Muscle of back (tissue), 11 donors: ENCODE results near the gene POLE2. TPM values are rescaled to one million over a fixed set of nuclear protein-coding genes. Genes with fewer than 3 reads are reported as not detected.
"Not testable (repeated sequence)": the region's sequence is repeated elsewhere in the genome, so short reads cannot be mapped to it uniquely, and the experiment has no call there.

Source experiments
- DNase-seq, 3 donors: peaks; one replicate each; pipeline versions ENCODE4 v3.0.0 to v3.0.0-alpha.2; 2013
- polyA plus RNA-seq, 10 donors: library from polyadenylated mRNA; unstranded; fragments of 120-200 nt; gene quantifications; one replicate each; pipeline ENCODE4 v1.2.1, GENCODE V29; 2013; ENCODE audit not compliant: insufficient read length in 10 of 10

Gene POLE2
- polyA plus RNA-seq, 10 donors = 4.3 to 14.8 (median 8.5) TPM

DNA sequence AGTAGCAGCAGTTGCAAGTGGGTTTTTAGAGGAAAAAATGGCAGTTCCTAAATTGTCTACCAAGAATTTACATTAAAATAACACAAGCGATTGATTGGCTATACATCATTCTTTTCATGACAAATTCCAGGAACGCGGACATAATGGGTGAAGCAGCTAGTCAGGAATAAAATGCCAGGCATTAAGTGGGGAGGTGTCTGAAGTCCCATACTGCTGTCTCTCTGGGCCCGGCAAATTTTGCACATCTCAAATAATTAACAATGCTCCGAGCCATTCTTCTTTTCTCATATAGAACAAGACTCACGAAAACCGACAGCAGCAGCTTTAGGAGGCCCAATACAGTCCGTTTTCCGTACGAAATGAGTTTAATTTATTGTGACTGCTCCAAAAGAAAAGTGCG is 68.3 kb downstream of the POLE2 start:
- no peak for DNase-seq

DNA sequence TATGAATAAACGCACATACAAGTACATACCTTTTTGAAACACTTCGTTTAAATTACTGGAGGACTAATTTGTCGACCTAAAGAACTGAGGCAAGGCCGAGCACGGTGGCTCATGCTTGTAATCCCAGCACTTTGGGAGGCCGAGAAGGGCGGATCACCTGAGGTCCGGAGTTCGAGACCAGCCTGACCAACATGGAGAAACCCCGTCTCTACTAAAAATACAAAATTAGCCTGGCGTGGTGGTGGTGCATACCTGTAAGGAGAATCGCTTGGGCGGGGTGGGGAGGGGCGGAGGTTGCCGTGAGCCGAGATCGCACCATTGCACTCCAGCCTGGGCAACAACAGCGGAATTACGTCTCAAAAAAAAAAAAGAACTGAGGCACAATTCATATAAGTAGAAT is 68.7 kb downstream of the POLE2 start:
- DNase-seq = not testable (repeated sequence)

DNA sequence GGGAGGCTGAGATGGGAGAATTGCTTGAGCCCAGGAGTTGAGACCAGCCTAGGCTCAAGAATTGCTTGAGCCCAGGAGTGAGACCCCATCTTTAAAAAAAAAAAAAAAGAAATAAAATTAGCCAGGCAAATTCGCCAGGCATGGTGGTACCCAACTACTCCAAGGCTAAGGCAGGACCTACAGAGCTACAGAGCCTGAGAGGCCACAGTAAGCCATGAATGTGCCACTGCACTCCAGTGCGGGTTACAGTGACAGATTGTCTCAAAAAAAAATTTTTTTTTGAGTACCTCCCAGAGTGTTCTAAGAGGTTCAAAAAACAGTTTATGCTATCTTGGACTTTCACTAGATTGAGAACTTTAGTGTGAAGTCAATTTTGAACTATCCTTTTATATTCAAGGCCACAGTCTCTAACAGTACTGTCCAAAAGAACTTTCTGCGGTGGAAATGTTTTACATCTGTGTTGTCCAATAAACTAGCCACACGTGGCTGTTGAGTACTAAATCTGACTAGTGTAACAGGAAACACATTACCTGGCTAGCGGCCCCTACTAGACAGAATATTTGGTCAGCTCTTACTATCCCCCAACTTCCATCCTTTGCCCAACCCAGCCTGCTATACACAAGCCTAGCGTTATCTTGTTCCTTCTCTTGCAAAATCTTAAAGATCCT is 70.0 kb downstream of the POLE2 start:
- no peak for DNase-seq

- DNase-seq = no peak
These were observed 72.2 kb downstream of the POLE2 start for GRCh38 chr14:49615776-49616175.

GRCh38 chr14:49614196-49614595 is 73.8 kb downstream of the POLE2 start:
- no peak for DNase-seq

GRCh38 chr14:49612671-49613070 is 75.3 kb downstream of the POLE2 start:
- no peak for DNase-seq

DNA sequence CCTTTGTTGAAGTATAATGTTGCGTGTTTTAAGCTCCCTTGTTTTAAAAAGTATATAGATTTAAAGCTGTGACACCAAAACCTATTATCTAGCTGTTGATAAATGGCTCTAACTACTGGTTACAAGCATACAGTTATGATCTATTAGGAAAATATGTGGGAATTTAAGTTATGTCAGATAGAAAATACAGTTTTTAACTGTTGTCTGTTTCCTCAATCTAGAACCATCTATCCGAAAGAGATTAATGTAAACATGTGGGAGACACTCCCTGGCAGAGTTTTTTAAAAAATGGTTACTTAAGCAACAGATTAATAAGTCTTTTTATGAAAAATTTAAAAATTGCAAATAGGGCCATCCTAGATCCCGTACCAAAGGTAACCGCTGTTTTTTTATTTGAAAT is 75.8 kb downstream of the POLE2 start:
- DNase-seq = no peak

DNA sequence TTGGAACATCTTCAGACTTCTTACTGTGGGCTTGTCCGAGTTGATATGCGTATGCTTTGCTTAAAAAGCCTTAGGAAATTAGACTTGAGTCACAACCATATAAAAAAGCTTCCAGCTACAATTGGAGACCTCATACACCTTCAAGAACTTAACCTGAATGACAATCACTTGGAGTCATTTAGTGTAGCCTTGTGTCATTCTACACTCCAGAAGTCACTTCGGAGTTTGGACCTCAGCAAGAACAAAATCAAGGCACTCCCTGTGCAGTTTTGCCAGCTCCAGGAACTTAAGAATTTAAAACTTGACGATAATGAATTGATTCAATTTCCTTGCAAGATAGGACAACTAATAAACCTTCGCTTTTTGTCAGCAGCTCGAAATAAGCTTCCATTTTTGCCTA is 80.4 kb downstream of the POLE2 start:
- DNase-seq = no peak

GRCh38 chr14:49598485-49599300 is 89.3 kb downstream of the POLE2 start, which contains the start of gene LRR1:
TSS of gene LRR1 (plus strand) at chr14:49598940. CDS start at chr14:49599021, 81 bp downstream.
- DNase-seq = peak; percentile 79 to 96 (median 89)

GRCh38 chr14:49598189-49598484 is 89.9 kb downstream of the POLE2 start:
- DNase-seq = no peak

GRCh38 chr14:49594347-49595091 is 93.5 kb downstream of the POLE2 start:
- DNase-seq = peak in 2 of 3 donors; percentile 46 to 66

Other genes with a start within 250 kb of the POLE2 start
- gene RPS29, start 101.8 kb downstream of the POLE2 start, polyA plus RNA-seq = 1,000 to 10,000 TPM; 1,746 to 2,419 (median 2,026) TPM
- 10 to 100 TPM in 5 of 10 donors, 1 to 10 TPM in 5; 5.7 to 11.8 (median 9.7) TPM for gene LRR1, start 89.3 kb downstream of the POLE2 start, polyA plus RNA-seq
- 100 to 1,000 TPM; 148 to 232 (median 175) TPM for gene RPL36AL, start 67.6 kb downstream of the POLE2 start, polyA plus RNA-seq
- gene MGAT2, start 67.4 kb downstream of the POLE2 start, polyA plus RNA-seq = 10 to 100 TPM in 8 of 10 donors, 1 to 10 TPM in 2; 7.6 to 31.5 (median 13.1) TPM
- 1 to 10 TPM; 7.2 to 9.8 (median 7.8) TPM for gene DNAAF2, start 53.0 kb downstream of the POLE2 start, polyA plus RNA-seq
- gene KLHDC1, start 4.9 kb upstream of the POLE2 start, polyA plus RNA-seq = 1 to 10 TPM; 3.2 to 7.7 (median 4.7) TPM
- gene KLHDC2, start 79.9 kb upstream of the POLE2 start, polyA plus RNA-seq = 10 to 100 TPM; 64.3 to 76.7 (median 70.4) TPM
- 10 to 100 TPM; 37.4 to 61.2 (median 51.9) TPM for gene NEMF, start 164.6 kb upstream of the POLE2 start, polyA plus RNA-seq
- gene ARF6, start 204.9 kb upstream of the POLE2 start, polyA plus RNA-seq = 10 to 100 TPM; 30.7 to 46.7 (median 35.7) TPM